GM18508 (cell line): ENCODE data around the gene PALMD.

Experiments used
- ATAC-seq: cut with Tn5 transposase; IDR thresholded peaks from one replicate; pipeline ENCODE4 v1.9.1; 2021; ENCODE audit warnings: moderate number of reproducible peaks; ENCODE audit not compliant: insufficient read depth, unreplicated experiment

PALMD gene

DNA sequence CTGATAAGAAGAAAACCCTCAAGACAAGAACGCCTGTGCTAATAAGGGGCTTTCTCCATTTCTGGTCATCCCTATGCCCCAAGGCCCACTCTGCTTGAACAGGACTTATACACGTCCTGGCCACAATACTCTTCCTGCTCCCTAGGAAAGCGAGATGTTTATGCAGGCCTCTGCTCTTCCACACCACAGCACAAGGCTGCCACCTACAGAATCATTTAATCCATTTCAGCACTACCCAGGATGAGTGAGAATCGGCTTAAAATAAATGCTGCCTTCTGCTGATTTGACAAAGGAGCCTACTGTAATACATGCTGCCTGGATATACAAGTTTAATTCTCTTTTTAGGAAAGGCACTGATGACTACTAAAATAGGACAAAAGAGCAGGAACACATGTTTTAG, 91.1 kb downstream of the PALMD start:
- ATAC-seq: no peak

- no peak for ATAC-seq
Measured at GRCh38 chr1:99738858-99739465, 93.0 kb downstream of the PALMD start.

DNA sequence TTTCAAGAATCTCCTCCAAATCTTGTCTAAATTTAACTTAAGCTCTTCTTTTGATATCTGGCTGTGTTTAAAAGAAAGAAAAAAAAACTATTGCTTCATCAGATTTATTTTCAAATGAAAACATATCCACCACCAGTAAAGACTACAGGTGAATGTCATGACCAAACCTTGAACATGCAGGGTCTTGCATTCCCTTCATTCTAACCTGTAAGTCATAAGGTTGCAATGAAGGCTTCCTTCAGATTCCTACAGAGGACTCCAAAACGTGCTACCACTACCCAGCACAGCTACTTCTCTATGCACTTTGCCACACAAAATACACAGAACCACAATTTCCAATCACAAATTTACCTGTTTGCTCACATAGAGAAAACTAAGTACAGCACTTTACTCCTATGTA, 94.2 kb downstream of the PALMD start:
- ATAC-seq: no peak
